Smooth muscle cell of the brain vasculature (primary cell): ENCODE data around the gene MYDGF.
"Not testable (repeated sequence)": the region's sequence is repeated elsewhere in the genome, so short reads cannot be mapped to it uniquely, and the experiment has no call there.

ENCODE experiments used
- DNase-seq: peaks from one replicate; pipeline ENCODE4 v3.0.0-alpha.2; 2012; ENCODE audit warnings: low read depth, low spot score

MYDGF gene

DNA sequence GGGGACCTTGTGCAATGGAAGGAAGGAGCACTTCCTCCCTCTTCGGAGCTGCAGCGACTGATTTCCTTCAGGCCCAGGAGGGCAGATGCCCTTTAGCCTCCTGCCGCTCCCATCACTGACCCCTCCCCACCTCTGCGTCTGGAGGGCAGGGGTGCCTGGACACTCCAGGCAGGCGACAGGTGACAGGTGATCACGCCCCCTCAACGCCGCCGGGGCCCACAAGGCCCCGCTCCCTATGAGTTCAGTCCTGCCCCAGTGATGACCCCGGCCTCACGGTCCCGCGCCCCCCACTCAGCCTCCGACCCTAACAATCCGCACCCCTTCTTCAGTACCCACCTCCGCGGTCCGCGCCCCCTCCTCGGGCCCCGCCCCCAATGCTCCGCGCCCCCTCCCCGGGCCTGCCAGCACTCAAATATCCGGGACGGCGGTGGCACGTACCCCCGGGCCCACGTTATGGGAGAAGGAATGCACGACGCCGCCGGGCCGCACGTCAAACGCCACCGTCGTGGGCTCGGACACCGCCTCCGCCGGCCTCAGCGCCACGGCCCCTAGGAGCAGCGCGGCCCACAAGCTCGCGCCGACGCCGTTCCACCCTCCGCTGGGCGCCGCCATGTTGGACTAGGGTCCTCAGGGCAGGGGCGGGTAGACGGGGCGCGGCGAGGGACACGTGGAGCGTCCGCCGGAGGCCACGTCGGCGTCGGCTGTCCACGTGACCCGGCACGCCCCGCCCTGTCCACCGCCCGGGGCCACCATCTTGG, at the start of gene MYDGF:
Gene MYDGF, minus strand, starts transcription at position 620 of the 758 bp plus-strand sequence. Its CDS starts 8 bp downstream, at position 612.
- DNase-seq, result peak; percentile 56

DNA sequence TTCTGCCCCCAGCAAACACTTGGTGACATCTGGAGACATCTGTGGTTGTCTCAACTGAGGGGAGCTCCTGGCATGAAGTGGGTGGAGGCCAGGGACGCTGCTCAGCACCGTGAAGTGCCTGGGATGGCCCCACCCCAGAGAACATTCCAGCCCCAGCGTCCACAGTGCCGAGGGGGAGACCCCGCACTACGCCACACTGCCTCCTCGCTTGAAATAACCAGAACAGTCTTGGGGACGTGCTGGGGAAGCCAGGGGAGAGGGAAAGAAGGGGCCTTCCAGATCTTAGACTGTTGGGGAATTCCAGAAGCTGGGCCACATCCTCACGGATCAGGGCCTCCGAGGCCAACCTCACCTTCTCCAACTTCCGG, 49.3 kb upstream of the MYDGF start:
- no peak for DNase-seq

DNA sequence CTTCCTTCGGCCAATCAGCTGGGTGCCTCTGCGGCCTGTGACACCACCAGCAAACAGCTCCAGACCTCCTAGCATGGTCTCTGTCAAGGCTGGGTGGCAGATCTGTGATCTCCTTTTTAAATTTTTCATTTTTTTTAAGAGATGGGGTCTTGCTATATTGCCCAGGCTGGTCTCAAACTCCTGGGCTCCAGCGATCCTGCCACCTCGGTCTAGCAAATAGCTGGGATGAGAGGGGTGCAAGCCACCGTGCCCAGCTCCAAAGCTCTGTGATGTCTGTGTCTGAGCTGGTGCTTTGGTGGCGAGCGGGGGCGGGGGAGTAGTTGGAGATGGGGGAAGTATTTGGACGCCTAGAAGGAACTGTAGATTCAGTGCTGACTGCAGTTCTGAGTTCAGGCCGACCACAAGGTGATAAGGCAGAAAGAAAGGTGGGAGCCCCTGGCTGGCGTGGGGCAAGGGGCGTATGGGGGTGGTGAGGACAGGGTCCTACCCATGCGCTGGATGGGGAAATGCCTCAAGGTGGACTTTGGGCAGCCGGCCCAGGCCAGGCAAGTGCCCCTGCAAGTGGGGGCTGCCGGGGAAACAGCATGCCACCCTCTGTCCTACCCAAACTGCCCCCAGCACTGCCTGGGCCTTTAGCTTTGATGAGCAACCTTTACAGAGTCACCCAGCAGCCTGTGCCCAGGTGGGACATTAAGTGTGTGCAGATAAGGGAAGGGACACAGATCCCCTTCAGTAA, 48.0 kb upstream of the MYDGF start:
- DNase-seq, result no peak

DNA sequence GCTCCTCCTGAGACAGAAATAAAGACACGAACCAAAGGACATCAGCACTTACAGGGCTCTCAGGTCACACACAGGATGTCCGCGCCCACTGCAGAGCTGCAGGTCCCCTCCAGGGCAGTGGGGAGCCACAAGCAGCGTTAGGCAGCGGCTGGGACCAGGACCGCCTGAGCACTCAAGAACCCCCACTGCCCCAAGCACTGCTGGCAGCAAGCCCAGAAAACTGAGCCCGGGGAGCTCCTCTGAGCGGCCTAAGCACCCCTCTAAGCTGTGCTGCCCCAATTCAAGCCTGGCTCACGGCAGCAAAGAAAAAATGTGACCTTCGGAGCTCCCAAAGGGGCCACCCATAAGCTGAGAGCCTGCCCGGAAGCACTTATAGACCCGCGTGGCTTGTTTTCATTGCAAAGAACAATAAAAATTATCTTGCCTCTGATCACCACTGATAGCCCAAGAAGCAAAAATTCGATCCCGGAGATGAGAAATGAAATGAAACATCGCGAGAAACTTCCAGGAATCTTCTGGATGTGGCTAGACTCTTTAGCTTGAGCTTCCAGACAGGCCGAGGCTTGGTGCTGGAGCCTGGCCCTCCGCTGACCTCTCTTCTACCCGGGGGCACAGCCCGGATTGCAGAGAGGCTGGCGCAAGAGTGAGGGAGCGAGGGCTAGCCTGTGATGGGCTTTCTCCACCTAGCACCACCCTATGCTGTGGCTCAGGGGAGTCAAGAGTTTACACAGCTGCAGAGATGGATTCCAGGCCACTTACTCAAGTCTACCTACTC, 47.2 kb upstream of the MYDGF start:
- peak; percentile 80 for DNase-seq

DNA sequence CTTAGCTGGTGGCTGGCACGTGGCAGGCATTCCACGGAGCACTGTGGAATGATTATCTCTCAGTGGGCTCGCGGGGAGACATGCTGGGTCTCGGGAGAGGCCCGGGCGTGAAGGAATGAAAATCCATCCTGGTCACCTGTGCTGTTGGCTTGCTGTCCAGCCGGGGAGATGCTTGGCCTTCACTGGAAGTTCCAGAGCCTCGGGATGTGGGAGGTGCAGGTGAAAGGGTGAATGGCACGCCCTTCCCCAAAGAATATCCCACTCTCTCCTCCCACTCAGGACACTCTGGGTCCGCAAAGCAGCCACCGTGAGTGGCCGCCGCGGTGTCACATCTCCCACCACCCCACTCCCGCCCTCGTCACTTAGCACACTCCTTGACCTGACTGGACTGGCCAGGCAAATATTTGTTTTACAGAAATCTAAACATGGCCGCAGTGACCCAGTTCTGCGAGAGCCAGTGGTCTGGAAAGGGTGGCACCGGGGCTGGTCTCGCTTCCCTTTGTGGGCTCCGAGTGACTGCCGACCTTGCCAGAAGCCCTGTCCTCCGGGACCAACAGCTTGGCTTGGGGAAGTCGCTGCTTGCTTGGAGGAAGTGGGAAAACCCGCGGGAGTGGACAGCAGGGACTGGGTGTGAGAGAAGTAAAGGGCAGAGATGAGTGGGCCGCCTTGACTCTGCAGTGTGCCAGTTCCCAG, 45.5 kb upstream of the MYDGF start:
- DNase-seq, result no peak

DNA sequence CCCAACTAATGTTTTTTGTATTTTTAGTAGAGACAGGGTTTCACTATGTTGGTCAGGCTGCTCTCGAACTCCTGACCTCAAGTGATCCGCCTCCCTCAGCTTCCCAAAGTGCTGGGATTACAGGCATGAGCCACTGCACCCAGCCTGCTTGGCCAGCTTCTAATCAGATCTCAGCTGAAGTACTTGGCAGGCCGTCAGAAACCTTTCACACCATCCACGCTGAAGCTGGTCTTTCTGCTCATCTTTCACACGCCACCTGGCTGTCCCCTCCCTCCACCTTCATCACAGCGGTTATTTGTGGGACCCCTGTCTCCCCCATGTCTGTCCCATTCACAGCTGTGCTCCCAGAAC, 45.0 kb upstream of the MYDGF start:
- not testable (repeated sequence) for DNase-seq

DNA sequence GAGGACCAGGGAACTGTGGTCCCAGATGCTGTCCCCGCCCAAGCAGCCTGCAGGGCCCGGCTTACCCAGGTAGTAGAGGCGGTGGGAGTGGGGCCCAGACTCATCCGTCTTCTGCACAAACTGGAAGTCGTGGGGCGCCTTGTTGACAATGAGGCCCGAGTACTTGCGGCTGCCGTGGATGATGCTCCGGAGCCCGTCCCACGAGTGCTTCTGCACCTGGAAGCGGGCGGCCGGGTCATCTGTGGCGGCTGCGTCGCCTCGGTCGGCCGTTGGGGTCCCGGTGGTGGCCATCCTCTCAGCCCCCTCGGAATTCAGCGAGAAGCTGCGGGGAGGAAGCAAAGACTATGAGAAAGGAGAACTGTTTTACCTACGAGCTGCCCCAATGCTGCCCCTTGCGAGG, 43.9 kb upstream of the MYDGF start:
- no peak for DNase-seq

DNA sequence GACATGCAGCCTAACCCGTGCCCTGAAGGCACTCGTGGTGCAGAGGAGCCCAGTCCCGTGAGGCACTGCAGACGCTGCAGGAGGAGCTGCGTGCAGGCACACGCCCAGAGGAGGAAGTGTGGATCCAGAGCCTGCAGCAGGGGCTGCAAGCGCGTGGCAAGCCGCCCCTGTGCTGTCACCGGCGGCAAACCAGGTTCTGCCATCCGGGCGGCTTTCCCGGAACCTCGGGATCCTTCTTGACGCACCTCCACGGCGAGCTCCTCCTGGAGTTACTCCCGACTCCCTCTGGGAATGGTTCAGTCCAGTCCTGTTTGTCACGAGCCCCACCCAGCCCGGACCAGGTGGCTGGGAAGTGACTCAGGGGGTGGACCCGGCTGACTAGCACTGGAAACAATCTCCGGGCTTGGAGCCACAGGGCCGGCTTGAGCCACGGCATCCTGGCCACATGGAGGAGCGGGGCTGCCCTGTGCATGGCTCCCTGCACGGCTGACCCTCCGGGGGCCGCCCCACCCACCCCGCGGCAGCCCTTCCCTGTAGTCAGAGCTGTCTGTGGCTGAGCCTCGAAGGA, 43.3 kb upstream of the MYDGF start:
- no peak for DNase-seq

DNA sequence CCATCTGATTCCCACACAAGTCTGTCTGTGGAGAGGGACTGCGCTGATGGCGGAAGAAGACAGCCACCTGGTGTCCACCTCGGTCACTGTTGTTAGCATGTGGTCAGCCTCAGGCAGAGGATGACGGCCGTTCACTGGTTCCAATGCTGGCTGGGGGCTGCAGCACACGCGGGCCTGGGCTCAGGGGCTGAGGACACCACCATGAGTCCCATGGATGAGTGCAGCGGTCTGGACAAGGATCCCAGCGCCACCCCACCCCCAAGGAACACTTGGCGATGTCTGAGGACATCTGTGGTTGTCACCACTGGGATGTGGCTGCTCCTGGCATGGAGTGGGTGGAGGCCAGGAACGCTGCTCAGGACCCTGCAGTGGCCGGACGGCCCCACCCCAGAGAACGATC, 42.6 kb upstream of the MYDGF start:
- no peak for DNase-seq

DNA sequence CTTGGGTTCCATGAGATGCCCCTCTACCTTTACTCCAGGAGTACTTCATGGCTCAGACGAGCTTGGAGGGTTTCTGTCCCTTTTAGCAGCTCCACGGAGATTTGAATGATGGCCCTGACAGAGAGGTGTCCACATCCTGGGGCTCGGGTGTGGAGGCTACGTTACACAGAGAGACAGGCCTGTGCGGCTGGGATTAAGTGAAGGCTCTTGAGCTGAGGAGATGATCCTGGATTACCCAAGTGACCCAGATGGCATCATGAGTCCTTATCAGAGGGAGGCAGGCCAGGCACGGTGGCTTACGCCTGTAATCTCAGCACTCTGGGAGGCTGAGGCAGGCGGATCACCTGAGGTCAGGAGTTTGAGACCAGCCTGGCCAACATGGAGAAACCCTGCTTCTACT, 41.1 kb upstream of the MYDGF start:
- DNase-seq, result no peak

DNA sequence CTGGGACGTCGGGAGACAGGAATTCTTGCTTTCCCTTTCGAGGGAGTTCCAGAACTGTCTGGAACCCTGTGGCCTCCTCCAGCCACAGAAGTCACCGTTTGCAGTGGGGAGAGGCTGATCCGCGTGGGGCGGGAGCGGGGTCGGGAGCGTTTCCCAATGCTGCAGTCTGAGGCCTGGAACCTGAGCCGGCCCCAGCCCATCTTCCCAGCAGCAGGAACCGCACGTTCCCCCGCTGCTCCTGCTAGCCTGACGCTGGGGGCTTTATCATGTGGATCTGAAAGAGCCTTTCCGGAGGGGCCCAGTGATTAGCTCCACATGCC, 40.1 kb upstream of the MYDGF start:
- no peak for DNase-seq

DNA sequence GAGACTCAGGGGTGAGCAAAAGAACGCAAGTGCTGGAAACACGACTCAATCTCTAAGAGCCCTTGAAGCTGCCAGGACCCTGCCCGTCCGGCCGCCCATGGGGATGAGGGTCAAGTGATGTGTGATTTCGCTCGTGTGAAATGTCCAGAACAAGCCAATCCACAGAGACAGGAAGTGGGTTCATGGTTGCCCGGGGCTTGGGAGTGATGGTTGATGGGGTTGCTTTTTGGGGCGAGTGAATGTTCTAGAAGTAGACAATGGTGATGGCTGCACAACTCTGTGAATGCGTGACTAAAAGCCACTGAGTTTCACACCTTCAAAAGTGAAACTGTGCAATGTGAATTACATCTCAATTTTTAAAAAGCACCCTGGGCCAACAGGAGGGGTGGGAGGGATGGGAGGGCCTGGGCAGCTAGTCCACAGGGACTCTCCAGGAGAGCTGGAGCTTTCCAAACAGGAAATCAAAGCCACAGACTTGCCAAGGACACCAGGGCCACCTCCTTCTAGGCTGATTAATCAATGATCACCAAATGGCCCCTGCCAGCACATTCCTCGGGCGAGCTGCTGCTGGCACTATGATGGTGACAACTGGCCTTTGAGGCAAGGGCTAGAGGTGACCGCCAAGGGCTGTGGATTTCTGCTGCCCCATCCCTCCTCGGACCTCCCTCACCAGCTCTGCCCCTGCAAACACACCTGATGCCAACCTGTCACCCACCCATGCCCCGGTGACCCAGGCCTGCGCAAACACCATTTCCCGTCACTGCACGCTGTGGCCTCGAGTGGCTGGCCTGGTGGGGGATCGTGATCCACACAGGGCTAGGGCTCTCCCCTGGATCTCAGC, 39.5 kb upstream of the MYDGF start:
- no peak for DNase-seq

DNA sequence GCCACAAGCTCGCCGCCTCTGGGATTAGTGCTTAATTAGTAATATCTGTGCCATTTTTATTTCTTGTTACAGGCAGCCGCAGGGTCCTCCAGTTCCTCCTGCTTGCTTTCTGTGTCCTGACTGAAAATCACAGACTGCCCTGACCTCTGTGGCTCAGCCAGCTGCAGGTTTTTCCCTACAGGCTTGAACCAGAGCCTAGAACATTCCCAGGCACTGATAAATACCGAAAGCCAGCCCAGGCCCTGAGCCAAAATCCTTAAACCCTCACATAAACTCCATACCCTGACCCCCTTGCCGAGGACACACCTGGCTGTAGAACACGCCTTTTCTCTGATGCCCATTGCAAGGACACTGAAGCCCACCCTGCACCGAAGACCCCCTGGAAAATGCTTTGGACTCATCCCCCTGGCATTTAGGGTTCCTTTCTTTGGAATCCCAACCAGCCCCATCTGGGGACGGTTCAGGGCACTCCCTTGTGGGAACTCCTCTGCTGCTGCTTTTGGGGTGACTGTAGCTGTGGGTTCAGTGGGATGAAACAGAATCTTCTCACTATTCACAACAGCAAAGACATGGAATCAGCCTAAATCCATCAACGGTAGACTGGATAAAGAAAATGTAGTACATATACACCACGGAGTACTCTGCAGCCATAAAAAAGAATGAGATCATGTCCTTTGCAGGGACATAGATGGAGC, 38.0 kb upstream of the MYDGF start:
- DNase-seq, result no peak

DNA sequence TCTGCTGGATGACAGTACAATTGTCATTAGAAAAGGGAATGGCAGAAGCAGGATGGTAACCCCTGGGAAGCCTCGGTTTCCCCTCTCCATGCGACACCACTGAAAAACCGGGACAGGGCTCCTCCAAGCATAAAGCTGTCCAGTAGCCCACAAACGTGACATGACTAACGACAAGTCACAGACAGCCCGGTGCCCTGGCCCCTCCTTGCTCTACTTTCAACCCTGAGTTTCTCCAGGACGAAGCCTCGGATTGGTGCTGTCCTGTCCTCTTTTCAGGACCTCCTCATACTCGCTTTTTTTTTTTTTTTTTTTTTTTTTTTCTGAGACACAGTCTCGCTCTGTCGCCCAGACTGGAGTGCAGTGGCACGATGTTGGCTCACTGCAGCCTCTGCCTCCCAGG, 37.2 kb upstream of the MYDGF start:
- DNase-seq, result no peak

DNA sequence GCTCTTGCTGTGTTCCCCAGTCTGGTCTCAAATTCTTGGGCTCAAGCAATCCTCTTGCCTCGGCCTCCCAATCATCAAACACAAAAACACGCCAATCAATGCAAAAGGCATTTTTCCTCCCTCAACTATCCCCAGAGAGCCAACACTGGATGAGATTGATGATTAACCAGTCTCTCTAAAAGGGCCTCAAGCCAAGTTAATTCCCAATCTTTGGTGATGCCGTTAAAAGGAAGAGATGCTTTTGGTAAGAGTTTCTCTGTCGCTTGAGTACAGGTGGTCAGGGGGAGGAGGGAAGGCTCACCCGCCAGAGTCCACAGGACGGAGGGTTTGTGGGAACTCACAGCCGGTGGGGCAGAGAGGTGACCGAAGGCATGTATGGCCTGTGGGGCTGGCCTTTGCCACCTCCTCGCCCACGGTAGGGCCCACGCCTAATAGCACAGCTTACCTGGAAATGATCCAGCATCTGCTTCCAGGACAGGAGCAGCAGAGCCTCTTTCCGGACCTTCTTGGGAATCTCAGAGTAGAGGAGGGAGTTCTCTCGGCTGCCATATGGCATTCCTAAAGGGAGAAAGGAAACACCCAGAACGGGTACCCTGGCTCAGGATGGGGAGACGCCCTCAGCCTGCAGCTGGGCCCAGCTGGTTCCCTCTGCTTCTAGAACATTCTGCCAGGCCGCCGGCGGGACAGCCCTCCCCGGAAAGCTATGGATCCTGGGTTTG, 35.4 kb upstream of the MYDGF start:
- DNase-seq, result no peak

DNA sequence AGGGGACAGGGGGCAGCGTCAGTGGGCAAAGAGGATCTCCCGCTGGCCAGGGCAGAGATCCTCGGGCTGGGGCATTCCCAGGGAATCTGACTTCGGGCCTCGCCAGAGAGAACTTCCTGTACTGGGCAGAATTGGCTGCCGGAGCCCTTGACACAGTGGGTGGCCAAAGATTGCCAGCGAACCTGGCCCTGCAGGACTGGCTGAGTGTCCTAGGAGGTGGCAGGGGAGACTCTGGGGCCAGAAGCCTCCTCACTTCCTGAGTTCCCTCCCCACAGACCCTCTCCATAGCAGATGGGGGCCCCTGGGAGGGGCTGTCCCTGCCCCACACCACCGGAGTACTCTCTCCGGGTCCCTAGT, 34.2 kb upstream of the MYDGF start:
- no peak for DNase-seq

DNA sequence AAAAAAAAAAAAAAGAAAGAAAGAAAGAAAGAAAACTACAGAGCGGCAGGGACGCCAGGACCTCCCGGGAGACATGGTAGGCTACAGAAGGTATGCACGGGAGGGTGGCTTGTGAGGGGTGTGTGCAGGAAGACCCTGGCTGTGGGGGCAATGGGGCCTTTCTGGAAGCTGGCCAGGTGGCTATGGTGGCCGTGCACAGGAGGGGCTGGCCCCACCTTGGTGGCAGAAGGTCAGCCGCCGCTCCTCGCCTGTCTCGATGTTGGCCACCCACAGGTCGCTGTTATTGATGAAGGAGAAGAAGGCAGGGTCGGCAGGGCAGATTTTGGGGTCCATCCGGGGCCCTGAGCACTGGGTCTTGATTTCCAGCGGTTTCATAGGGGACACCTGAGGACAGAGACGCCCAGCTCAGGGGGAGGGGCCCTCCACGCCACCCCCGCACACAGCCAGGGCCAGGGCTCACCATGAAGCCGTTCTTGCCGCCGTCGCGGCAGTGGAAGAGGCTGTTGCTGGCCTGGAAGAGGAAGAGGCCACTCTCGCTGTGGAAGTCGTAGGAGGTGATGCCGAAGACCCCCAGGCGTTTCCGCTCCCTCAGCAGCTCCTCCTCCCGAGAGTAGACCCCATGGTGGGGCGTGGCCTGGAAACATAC, 33.7 kb upstream of the MYDGF start:
- no peak for DNase-seq

DNA sequence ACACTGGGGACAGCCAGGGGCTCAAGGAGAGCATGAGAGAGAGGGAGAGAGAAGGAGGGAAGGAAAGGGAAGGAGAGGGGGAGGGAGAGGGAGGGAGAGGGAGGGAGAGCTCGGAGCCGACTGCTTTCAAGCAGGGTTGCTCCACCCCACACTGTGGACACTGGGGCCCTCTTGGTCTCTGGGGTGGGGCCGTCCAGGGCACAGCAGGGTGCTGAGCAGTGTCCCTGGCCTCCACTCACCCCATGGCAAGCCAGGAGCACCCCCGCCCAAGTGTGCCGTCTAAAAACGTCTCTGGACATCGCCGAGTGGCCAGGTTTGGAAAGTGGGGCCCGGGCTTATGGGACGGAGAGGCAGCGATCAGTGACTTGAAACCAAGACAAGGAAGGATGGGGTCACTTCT, 32.6 kb upstream of the MYDGF start:
- DNase-seq, result no peak

DNA sequence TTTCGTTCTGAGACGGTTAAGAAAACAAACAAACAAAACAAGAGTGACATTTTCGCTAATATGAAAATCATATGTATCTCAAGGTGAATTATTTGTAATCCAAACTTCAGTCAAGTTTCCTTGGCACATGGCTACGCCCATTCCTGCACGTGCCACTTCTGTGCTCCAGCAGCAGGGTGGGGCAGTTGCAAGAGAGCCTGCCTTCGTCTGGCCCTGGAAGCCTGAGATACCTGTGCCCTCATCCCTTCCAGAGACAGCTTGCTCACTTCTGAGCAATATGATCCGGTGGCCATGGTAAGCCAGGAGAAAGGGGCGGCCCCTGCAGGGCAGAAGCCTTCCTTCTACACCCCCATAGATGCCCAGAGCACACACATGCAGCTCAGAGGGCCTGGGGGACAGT, 31.4 kb upstream of the MYDGF start:
- no peak for DNase-seq

DNA sequence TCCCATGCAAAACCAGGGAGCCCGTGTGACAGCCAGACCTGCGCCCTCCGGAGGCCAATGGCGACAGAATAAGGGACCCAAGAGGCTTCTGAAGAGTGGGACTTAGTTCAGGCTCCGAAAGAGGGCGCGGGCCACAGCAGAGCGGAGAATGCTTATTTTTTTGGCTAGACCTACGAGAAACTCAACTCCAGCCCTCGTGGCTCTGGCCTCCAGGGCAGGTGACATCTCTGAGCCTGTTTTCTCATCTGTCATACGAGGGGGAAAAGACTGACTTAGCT, 30.5 kb upstream of the MYDGF start:
- no peak for DNase-seq
